ENCODE data around the gene RELB.

The RELB gene

DNA sequence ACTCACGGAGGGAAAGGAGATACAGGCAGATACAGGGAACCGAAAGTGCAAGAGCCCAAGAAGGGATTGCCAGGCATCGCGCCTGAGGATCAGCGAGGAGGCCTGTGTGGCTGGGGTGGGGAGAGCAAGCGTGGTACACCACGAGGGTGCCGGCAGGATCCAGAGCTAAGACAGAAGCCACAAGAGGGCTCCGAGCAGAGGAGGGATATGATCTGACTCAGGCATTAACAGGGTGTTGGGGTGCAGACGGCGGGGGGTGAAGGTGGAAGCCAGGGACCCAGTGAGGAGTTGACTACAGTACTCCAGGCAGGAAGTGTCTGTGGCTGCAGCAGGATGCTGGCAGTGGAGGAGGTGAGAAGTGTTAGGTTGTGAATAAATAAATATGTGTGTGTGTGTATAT is 86.3 kb downstream of the RELB start:
- peak; percentile 66 to 83 for DNase-seq

Data from CD4-positive, alpha-beta T cell treated with Interferon alpha-2 for 1 hour (primary cell).